Glomerular visceral epithelial cell (primary cell): ENCODE data around the gene DPYSL5.
"Not testable (repeated sequence)": the region's sequence is repeated elsewhere in the genome, so short reads cannot be mapped to it uniquely, and the experiment has no call there.

Experiments
- DNase-seq: peaks from one replicate; pipeline ENCODE4 v3.0.0-alpha.2; 2016; ENCODE audit errors: extremely low spot score

DPYSL5 gene

GRCh38 chr2:26875065-26875634 lies 27.2 kb downstream of the DPYSL5 start:
- DNase-seq = no peak

DNA sequence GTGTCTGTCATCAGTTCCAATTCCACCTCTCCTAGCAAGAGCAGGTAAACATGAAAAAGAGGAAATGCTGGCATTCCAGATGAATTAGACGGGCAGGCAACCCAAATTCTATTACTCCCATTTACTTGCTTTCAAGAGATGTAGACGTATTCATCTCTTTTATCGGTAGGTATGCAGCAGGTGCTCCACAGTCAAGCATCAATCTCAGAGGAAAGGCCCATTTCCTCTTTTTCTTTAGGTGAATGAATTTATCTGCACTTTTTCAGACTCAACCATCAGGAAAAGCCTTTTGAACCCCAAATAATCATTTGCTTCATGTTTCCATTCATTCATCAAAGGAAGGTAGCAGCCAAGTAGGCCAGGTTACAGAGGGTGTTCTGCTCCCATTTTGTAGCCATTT lies 27.9 kb downstream of the DPYSL5 start:
- DNase-seq = no peak

DNA sequence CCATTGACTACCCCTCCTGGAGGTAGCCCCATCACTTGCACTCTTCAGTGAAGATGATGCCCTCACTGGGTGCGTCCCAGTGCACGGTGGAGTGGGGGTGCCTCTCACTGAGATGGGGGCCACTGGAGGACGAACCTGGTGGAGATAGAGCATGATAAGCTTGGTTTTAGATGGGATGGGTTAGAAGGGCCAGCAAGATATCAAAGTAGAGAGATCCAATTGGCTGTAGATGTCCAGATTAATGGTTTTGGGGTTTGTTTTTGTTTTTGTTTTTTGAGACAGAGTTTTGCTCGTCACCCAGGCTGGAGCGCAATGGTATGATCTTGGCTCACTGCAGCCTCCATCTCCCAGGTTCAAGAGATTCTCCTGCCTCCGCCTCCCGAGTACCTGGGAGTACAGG lies 28.3 kb downstream of the DPYSL5 start:
- DNase-seq = no peak

GRCh38 chr2:26877276-26877675 lies 29.3 kb downstream of the DPYSL5 start:
- no peak for DNase-seq

DNA sequence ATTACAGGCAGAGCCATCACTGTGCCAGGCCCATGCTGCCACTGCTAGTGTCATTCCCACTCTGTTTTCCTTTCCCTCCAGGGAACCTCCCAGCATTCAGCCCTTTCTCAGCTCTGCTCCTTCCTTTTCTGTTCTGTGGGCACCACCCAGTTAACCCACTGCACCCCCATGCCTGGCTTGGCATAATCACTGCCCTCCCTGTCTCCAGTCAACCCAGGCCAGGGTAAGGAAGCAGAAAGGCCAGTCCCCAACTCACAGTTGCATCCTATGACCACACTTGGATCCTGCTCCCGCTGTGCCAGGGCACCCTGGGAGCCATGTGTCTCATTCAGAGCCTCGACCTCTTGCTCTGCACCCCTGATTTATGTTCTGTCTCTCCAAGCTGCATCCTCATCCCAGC lies 32.2 kb downstream of the DPYSL5 start:
- DNase-seq = no peak

DNA sequence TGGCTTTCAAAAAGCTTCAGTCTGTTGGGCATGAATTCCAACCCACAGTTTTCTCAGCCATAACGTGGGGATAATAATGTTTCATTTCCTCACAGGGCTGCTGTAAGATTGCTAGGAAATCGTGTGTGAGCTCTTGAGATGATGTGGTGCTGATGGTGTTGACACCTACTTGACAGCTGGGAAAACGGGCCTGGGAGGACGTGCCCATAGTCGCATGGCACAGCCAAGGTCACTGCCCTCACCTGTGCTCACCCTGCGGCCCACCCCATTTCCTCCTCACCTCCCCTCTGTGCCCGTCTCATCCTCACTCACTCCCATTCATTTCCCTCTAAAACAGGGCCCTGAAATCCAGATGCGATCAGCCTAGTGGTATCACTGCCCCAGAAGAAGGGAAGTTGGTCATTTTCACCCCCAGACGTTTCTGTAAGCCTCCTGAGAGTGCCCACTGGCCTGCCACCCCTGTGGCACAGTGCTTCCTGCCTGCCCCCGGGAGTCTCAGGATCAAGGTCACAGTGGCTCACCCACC lies 33.0 kb downstream of the DPYSL5 start:
- DNase-seq = no peak

DNA sequence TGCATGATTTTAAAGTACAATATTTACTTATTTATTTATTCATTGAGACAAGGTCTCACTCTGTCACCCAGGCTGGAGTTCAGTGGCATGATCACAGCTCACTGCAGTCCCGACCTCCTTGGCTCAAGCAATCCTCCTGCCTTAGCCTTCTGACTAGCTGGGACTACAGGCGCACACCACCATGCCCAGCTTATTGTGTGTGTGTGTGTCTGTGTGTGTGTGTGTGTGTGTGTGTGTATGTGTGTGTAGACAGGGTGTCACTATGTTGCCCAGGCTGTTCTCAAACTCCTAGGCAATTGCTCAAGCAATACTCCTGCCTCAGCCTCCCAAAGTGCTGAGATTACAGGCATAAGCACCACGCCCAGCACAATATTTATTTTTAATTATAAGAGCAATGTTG lies 34.3 kb downstream of the DPYSL5 start:
- DNase-seq = not testable (repeated sequence)

- no peak for DNase-seq
These were observed 36.0 kb downstream of the DPYSL5 start for GRCh38 chr2:26883956-26884355.

DNA sequence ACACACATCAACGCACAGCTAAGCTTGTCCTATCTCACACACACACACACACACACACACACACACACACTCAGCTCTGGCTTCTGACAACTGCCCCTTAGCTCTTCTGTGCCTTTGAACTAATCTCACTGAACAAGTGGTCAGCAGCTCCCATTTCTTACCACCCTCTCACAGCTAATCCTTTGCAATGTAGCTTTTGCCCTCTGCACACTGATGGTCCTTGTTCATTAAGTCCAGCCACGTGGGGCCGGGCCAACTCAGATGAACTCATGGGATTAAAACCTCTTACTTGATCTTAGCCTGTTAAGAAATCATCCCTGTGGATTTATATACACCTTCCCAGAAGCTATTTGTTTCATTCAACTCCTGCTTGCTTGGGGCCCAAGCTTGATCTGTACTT lies 36.6 kb downstream of the DPYSL5 start:
- no peak for DNase-seq

- no peak for DNase-seq
These were observed 37.9 kb downstream of the DPYSL5 start for GRCh38 chr2:26885651-26886329.

DNA sequence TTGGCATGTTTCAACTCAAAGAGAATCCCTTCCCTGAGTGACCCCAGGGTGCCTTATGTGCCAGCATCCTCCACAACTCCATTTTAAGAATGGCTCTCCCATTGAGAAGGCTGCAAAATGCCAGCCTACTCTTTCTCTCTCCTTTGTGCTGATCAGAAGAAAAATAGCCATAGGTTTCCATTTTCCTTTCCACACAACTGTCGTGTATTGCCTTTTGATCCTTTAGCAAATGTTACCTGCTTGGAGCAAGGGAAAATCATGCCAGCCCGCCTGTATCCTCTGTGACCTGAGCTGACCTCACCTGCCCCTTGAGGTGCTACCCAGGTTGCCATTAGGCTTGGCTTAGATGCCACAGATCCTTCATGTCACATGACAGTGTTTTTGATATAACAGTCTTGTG lies 38.8 kb downstream of the DPYSL5 start:
- DNase-seq = no peak

DNA sequence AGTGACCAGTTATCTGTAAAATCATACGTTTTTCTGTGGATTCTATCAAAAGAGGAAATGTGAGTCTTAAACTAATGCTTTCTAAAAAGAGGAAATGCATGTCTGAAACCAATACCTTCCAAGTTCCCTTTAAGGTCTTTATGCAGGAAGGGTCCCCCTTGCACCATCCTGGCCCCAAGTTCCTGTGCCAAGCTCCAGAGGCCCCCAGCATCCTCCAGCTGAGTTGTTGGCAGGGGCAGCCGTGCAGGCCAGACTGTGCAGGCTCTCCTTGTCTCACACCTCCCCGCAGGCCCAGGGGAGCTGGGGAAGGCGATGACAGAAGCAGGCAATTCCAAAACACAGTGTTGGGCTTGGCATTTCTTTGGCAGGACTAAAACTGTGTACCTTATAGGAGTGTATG lies 39.2 kb downstream of the DPYSL5 start:
- DNase-seq = no peak

- DNase-seq = no peak
These were observed 41.9 kb downstream of the DPYSL5 start for GRCh38 chr2:26889796-26890195.

GRCh38 chr2:26890341-26891000 lies 42.5 kb downstream of the DPYSL5 start:
- no peak for DNase-seq

- DNase-seq = no peak
These were observed 44.2 kb downstream of the DPYSL5 start for GRCh38 chr2:26892133-26892532.

GRCh38 chr2:26892922-26893524 lies 45.1 kb downstream of the DPYSL5 start:
- no peak for DNase-seq

DNA sequence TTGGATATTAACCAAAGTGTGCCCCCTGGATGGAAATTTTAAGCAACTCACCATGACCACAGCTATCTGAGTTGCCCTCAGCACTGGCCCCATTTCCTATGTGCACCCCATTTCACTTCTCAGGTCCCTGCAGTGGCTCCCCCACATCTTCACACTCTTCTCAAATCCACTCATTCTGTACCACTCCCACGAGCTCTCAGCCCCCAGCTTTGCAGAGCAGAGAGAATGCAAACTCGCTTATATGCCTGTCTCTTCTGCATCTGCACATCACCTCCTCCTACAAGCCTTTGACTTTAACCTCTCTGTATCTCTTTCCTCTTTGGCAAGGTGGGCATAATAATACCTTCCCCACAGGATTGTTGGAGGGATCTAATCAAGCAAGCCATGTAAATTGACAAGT lies 46.2 kb downstream of the DPYSL5 start:
- DNase-seq = no peak

DNA sequence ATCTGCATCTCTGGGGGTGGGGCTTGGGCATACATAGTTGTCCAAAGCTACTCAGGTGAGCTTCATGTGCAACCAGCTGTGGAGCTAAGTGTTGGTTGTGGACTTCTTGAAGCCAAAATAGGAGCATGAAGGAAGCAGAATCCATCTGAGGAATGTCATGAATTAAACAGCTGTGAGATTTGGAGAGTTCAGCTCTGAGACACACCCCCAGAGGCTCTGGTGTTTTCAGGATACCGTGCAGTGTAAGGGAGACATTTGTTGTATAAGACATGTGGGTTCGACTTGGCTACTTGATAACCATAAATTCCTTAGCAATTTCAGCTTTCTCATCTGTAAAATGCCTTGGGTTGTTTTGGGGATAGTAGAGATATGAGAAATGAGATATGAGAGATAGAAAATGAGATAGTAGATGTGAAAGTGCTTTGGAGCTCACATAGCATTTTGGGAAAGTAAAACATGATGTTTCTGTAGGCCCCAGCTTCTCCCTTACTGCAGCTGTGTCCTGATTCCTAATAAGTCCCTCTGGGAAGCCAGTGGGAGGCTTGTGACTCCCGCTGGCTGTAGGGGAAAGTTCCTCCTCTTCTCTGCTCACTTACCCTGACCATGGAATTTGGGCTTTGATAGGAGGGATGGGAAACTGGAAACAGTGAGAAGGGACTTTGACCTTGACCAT lies 50.0 kb downstream of the DPYSL5 start:
- no peak for DNase-seq

DNA sequence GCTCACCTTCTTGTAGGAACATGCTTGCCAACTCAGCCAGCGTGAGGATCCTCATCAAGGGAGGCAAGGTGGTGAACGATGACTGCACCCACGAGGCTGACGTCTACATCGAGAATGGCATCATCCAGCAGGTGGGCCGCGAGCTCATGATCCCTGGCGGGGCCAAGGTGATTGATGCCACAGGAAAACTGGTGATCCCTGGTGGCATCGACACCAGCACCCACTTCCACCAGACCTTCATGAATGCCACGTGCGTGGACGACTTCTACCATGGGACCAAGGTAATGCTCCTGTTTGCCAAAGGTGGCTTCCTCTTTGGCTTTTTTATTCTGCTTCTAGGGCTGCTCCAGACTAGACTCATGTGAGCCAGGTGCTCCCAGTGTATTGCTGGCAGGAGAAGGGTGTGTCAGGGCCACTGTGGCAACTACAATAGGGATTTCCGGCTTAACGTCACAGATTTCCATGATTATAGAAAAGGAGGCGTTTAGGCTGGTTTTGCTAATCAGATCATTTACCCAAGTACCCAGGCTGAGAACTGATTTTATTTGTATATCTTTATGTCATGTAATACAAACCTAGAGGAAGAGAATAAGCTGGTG lies 50.6 kb downstream of the DPYSL5 start:
- no peak for DNase-seq

- DNase-seq = no peak
These were observed 51.7 kb downstream of the DPYSL5 start for GRCh38 chr2:26899500-26900164.

DNA sequence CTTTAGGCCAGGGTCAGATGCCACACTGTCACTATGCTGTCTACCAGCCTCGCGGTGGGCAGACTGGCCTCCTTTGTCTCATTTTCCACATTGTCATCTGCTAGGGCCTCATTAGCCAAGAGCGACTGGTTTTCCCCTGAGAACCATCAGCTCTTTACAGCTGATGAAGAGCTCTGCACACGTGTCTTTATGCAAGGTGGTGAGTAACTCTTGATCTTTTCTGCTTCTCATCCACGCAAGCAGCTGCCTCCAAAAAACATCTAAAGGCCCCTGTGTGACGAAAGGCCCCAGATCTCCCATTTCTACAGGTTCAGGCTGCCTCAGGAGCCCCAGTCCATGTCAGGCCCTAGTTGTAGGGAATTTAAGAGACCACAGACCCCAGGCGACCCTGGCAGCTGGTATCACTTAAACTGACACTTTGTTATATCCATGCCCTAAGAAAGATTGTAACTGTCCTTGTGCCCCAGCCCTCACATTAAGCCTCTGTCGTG lies 52.9 kb downstream of the DPYSL5 start:
- no peak for DNase-seq
